Mesenchymal stem cell (in vitro differentiated cells and primary cell): ENCODE results near the gene PRKAR2B.

Experiments
- DNase-seq: peaks from one replicate; pipeline ENCODE4 v3.0.0-alpha.2; 2013
- H2AFZ ChIP-seq: one replicate; pipeline ENCODE4 v1.6.1; 2013; ENCODE audit warnings: low read depth, mild to moderate bottlenecking, control low read depth, inconsistent platforms, low read length, moderate library complexity
- H2AK5ac ChIP-seq: 2 replicates; pipeline ENCODE4 v1.6.1; 2013; ENCODE audit warnings: low read length, moderate library complexity, mild to moderate bottlenecking, inconsistent platforms; ENCODE audit not compliant: severe bottlenecking
- H2BK120ac ChIP-seq: one replicate; pipeline ENCODE4 v1.6.1; 2013; ENCODE audit warnings: low read depth, mild to moderate bottlenecking, inconsistent platforms, low read length, moderate library complexity
- H2BK12ac ChIP-seq, 2 experiments: one replicate each; pipeline ENCODE4 v1.6.1; 2013; ENCODE audit warnings: inconsistent platforms in 2 of 2, low read length in 2 of 2, mild to moderate bottlenecking in 2 of 2, moderate library complexity in 2 of 2, control low read depth in 1 of 2
- H2BK15ac ChIP-seq: one replicate; pipeline ENCODE4 v1.6.1; 2013; ENCODE audit warnings: mild to moderate bottlenecking, low read depth, inconsistent platforms; ENCODE audit not compliant: poor library complexity, severe bottlenecking
- H2BK5ac ChIP-seq: 2 replicates; pipeline ENCODE4 v1.6.1; 2013; ENCODE audit warnings: low read depth, mild to moderate bottlenecking, low read length, control low read depth, inconsistent platforms; ENCODE audit not compliant: poor library complexity, severe bottlenecking
- H3K14ac ChIP-seq, 2 experiments: one replicate each; pipeline ENCODE4 v1.6.1; 2013; ENCODE audit warnings: inconsistent platforms in 2 of 2, low read length in 2 of 2, control low read depth in 1 of 2, mild to moderate bottlenecking in 1 of 2, moderate library complexity in 1 of 2
- H3K18ac ChIP-seq, 2 experiments: one replicate each; pipeline ENCODE4 v1.6.1; 2013; ENCODE audit warnings: inconsistent platforms in 2 of 2, low read length in 2 of 2, control low read depth in 1 of 2, low read depth in 1 of 2, mild to moderate bottlenecking in 1 of 2
- H3K23ac ChIP-seq, 2 experiments: one replicate each; pipeline ENCODE4 v1.6.1; 2013; ENCODE audit warnings: inconsistent platforms in 2 of 2, low read length in 2 of 2, mild to moderate bottlenecking in 2 of 2, moderate library complexity in 2 of 2, control low read depth in 1 of 2
- H3K27ac ChIP-seq: 2 replicates; pipeline ENCODE4 v1.5.1; 2013; ENCODE audit warnings: mild to moderate bottlenecking, moderate library complexity, low read length, control low read depth, inconsistent platforms; ENCODE audit not compliant: poor library complexity, severe bottlenecking
- H3K27me3 ChIP-seq, 2 experiments: 2 replicates each; pipeline versions ENCODE4 v1.6.1 to v1.7.0; 2013; ENCODE audit warnings: low read length in 2 of 2, mild to moderate bottlenecking in 2 of 2, moderate library complexity in 2 of 2, control low read depth in 1 of 2, inconsistent platforms in 1 of 2; ENCODE audit not compliant: control insufficient read depth in 1 of 2, insufficient read depth in 1 of 2
- H3K36me3 ChIP-seq, 2 experiments: 2 replicates each; pipeline versions ENCODE4 v1.6.1 to v1.7.0; 2013; ENCODE audit warnings: low read length in 2 of 2, control low read depth in 1 of 2, inconsistent platforms in 1 of 2, low read depth in 1 of 2, mild to moderate bottlenecking in 1 of 2; ENCODE audit not compliant: insufficient read depth in 2 of 2, control insufficient read depth in 1 of 2
- H3K4ac ChIP-seq, 2 experiments: one replicate each; pipeline ENCODE4 v1.6.1; 2013; ENCODE audit warnings: inconsistent platforms in 2 of 2, low read length in 2 of 2, mild to moderate bottlenecking in 2 of 2, moderate library complexity in 2 of 2, control low read depth in 1 of 2, low read depth in 1 of 2
- H3K4me1 ChIP-seq: 2 replicates; pipeline ENCODE4 v1.6.1; 2013; ENCODE audit warnings: low read depth, low read length, control low read depth; ENCODE audit not compliant: control insufficient read depth, insufficient read depth
- H3K4me2 ChIP-seq: 2 replicates; pipeline ENCODE4 v1.6.1; 2013; ENCODE audit warnings: low read length, mild to moderate bottlenecking, inconsistent platforms; ENCODE audit not compliant: poor library complexity, severe bottlenecking
- H3K4me3 ChIP-seq, 2 experiments: 2 replicates each; pipeline versions ENCODE4 v1.5.1 to v1.7.0; 2013; ENCODE audit warnings: low read length in 2 of 2, mild to moderate bottlenecking in 2 of 2, control low read depth in 1 of 2, low read depth in 1 of 2; ENCODE audit not compliant: insufficient read depth in 1 of 2
- H3K79me1 ChIP-seq: replicated peaks from 2 replicates; pipeline ENCODE4 v1.6.1; 2013; ENCODE audit warnings: mild to moderate bottlenecking, control low read depth, low read length, inconsistent platforms; ENCODE audit not compliant: poor library complexity, severe bottlenecking
- H3K9ac ChIP-seq: 2 replicates; pipeline ENCODE4 v1.7.0; 2013; ENCODE audit warnings: mild to moderate bottlenecking, low read length, moderate library complexity
- H3K9me3 ChIP-seq: 2 replicates; pipeline ENCODE4 v1.7.0; 2013; ENCODE audit warnings: mild to moderate bottlenecking, low read length; ENCODE audit not compliant: control insufficient read depth
- H4K8ac ChIP-seq: one replicate; pipeline ENCODE4 v1.6.1; 2013; ENCODE audit warnings: inconsistent platforms, mild to moderate bottlenecking, low read length, moderate library complexity
- H4K91ac ChIP-seq: one replicate; pipeline ENCODE4 v1.6.1; 2013; ENCODE audit warnings: mild to moderate bottlenecking, low read length, inconsistent platforms
- WGBS: methylation state at CpG from one replicate; pipeline ENCODE4 v1.1.7; 2013; ENCODE audit warnings: mixed read lengths; 5-methylcytosine and 5-hydroxymethylcytosine counted together

PRKAR2B gene

GRCh38 chr7:107027208-107027607, 17.3 kb upstream of the PRKAR2B start:
- no peaks in the 10 kb centered on the region for H3K79me1 ChIP-seq
- no peaks in the 10 kb centered on the region for H3K36me3 ChIP-seq
- H2BK15ac ChIP-seq, result no peak overlapping the region
- no peak overlapping the region for H2BK120ac ChIP-seq
- DNase-seq, result no peak
- 100% methylated on average over 2 of the region's 2 CpGs for WGBS
- no peak overlapping the region for H3K27ac ChIP-seq
- H3K4me3 ChIP-seq, result no peak overlapping the region
- H2AFZ ChIP-seq, result no peak overlapping the region
- H3K18ac ChIP-seq, result no peak overlapping the region
- no peak overlapping the region for H3K9ac ChIP-seq
- no peak overlapping the region for H3K4ac ChIP-seq
- H3K4me2 ChIP-seq, result no peak overlapping the region
- H4K91ac ChIP-seq, result no peak overlapping the region
- no peak overlapping the region for H3K14ac ChIP-seq
- no peak overlapping the region for H2BK5ac ChIP-seq
- no peak overlapping the region for H2AK5ac ChIP-seq
- no peaks in the 10 kb centered on the region for H3K4me1 ChIP-seq
- no peaks in the 10 kb centered on the region for H3K27me3 ChIP-seq
- no peak overlapping the region for H3K23ac ChIP-seq
- no peak overlapping the region for H2BK12ac ChIP-seq
- H4K8ac ChIP-seq, result no peak overlapping the region
- H3K9me3 ChIP-seq, result peaks cover 4% of the 10 kb centered on the region

DNA sequence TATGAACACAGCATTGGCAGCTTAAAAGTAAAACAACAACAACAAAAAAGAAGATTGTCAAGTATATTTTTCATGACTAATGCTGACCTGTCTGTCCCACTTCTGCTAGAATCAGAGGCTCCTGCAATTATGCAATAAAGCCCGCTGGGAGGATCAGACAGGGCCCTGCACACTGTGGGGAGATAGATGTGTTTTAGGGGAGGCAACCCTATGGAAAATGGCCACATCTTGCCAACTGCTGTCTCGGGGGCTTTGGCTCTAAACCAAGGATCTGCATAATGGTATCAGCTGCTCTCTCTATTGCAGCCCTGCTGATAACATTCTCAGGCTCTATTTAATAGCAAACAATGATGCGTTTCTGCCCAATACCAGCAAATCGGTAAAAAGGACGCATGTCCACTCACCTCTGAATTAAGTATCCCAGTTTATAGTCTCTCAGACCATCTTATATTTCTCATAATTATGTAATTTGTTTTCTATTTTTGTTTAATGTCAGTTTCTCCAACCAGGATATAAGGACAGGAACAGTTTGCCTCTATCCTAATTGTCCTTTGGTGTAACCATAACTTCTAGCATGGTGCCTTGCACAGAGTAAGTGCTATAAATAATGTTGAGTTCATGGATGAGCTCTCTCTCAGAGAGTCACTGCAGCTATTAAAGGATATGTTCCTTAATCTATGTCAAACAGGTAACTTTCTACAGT, 15.3 kb upstream of the PRKAR2B start:
- Histone ChIP-seq H3K4me1 (no peaks in the 10 kb centered on the region), H3K36me3 (no peaks in the 10 kb centered on the region), H2BK15ac (no peak overlapping the region), H3K14ac (no peak overlapping the region), H3K27me3 (no peaks in the 10 kb centered on the region), H2BK12ac (no peak overlapping the region), H2BK120ac (no peak overlapping the region), H2BK5ac (no peak overlapping the region), H3K4me3 (no peak overlapping the region), H2AK5ac (no peak overlapping the region), H3K23ac (no peak overlapping the region), H3K4ac (no peak overlapping the region), H3K79me1 (no peaks in the 10 kb centered on the region), H3K18ac (peak overlapping the region in 1 of 2 experiments; percentile 28), H2AFZ (no peak overlapping the region), H3K27ac (no peak overlapping the region), H3K9me3 (no peaks in the 10 kb centered on the region), H4K8ac (no peak overlapping the region), H4K91ac (no peak overlapping the region), H3K9ac (no peak overlapping the region), H3K4me2 (no peak overlapping the region)
- WGBS, result 52% methylated on average over 3 of the region's 5 CpGs
- DNase-seq, result peak; percentile 40

DNA sequence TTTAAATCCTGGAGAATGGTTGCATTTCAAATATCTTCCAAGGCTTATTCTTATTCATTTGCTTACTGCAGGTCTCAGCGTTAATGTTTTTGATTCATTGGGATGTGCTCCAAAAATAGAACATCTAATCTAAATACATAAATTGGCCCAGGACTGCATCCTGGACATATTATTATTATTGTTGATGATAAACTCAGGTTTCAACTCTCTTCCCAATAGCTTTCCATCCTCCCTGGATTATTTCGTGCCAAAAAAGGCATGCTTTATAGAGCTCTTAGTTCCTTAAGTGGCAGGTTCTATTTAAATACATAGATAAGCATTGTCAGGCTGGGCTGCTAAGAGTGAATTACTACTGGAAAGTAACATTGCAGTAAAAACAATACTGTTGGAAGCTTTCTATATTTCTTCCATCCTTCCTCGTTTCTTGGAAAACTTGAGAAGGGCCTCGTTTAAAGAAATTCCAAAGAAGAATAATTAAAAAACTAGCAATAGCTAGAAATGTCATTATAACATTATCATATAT, 14.7 kb upstream of the PRKAR2B start:
- Histone ChIP-seq H3K4me1 (no peaks in the 10 kb centered on the region), H4K91ac (no peak overlapping the region), H3K27ac (no peak overlapping the region), H2BK12ac (no peak overlapping the region), H2BK15ac (no peak overlapping the region), H3K9ac (no peak overlapping the region), H2BK5ac (no peak overlapping the region), H3K23ac (no peak overlapping the region), H3K4ac (no peak overlapping the region), H2AK5ac (no peak overlapping the region), H3K18ac (no peak overlapping the region), H4K8ac (no peak overlapping the region), H2AFZ (no peak overlapping the region), H3K36me3 (no peaks in the 10 kb centered on the region), H3K79me1 (no peaks in the 10 kb centered on the region), H3K27me3 (no peaks in the 10 kb centered on the region), H3K4me2 (no peak overlapping the region), H3K14ac (no peak overlapping the region), H3K4me3 (no peak overlapping the region), H3K9me3 (no peaks in the 10 kb centered on the region), H2BK120ac (no peak overlapping the region)
- no peak for DNase-seq
- WGBS, result no CpG with 5 or more reads among the region's 4 CpGs

- Histone ChIP-seq H2BK5ac (no peak overlapping the region), H3K36me3 (no peaks in the 10 kb centered on the region), H4K91ac (no peak overlapping the region), H2BK12ac (peak overlapping the region; percentile 31 to 91), H2BK120ac (no peak overlapping the region), H3K27me3 (no peaks in the 10 kb centered on the region), H3K4ac (no peak overlapping the region), H3K14ac (no peak overlapping the region), H3K4me1 (no peaks in the 10 kb centered on the region), H3K9ac (no peak overlapping the region), H3K18ac (no peak overlapping the region), H4K8ac (no peak overlapping the region), H3K4me2 (no peak overlapping the region), H2BK15ac (no peak overlapping the region), H3K27ac (no peak overlapping the region), H2AFZ (no peak overlapping the region), H3K9me3 (peaks cover 4% of the 10 kb centered on the region), H2AK5ac (no peak overlapping the region), H3K4me3 (no peak overlapping the region), H3K23ac (no peak overlapping the region), H3K79me1 (no peaks in the 10 kb centered on the region)
- DNase-seq, result no peak
- 100% methylated on average over 2 of the region's 2 CpGs for WGBS
Measured at GRCh38 chr7:107032050-107032449, 12.5 kb upstream of the PRKAR2B start.
